DND-41 (cell line): Measurements from ENCODE around the gene TEC.

Source experiments
- ATAC-seq: fragments of 200-7000 bp; cut with Tn5 transposase; 3 replicates; pipeline ENCODE4 v1.9.1; 2021; ENCODE audit warnings: low read depth; ENCODE audit not compliant: insufficient read depth
- DNase-seq: peaks from one replicate; pipeline ENCODE4 v3.0.0-alpha.2; 2020
- H2AFZ ChIP-seq: 2 replicates; pipeline ENCODE4 v1.6.0; 2012; ENCODE audit warnings: low read depth, low read length
- H3K27ac ChIP-seq: 2 replicates; pipeline ENCODE4 v1.5.1; 2012; ENCODE audit warnings: low read length, inconsistent platforms
- H3K27me3 ChIP-seq: fragments of 200-600 bp; sonication (generic); 2 replicates; pipeline ENCODE4 v1.6.0; 2012; ENCODE audit warnings: low read length, mild to moderate bottlenecking, inconsistent platforms; ENCODE audit not compliant: insufficient read depth, poor library complexity
- H3K36me3 ChIP-seq: 2 replicates; pipeline ENCODE4 v1.5.1; 2012; ENCODE audit warnings: low read length, inconsistent platforms; ENCODE audit not compliant: insufficient read depth
- H3K4me1 ChIP-seq: 2 replicates; pipeline ENCODE4 v1.5.1; 2012; ENCODE audit warnings: mild to moderate bottlenecking, low read length; ENCODE audit not compliant: insufficient read depth
- H3K4me2 ChIP-seq: 2 replicates; pipeline ENCODE4 v1.6.0; 2012; ENCODE audit warnings: mild to moderate bottlenecking, moderate library complexity, low read length, inconsistent platforms; ENCODE audit not compliant: insufficient read depth
- H3K4me3 ChIP-seq, 2 experiments: fragments of 200-600 bp in 1 of 2; shearing (Covaris generic) in 1 of 2; 2 replicates each; pipeline ENCODE4 v1.5.1; 2012 to 2016; ENCODE audit warnings: inconsistent platforms in 2 of 2, low read length in 2 of 2, mild to moderate bottlenecking in 2 of 2, low read depth in 1 of 2, moderate library complexity in 1 of 2
- H3K79me2 ChIP-seq: 2 replicates; pipeline ENCODE4 v1.6.0; 2012; ENCODE audit warnings: low read length, inconsistent platforms; ENCODE audit not compliant: insufficient read depth
- H3K9ac ChIP-seq: 2 replicates; pipeline ENCODE4 v1.6.0; 2012; ENCODE audit warnings: low read depth, mild to moderate bottlenecking, inconsistent platforms, low read length, moderate library complexity
- H3K9me3 ChIP-seq: 2 replicates; pipeline ENCODE4 v1.5.1; 2012; ENCODE audit warnings: low read length, moderate library complexity, mild to moderate bottlenecking, inconsistent platforms; ENCODE audit not compliant: insufficient read depth, severe bottlenecking
- H4K20me1 ChIP-seq: 2 replicates; pipeline ENCODE4 v1.6.0; 2012; ENCODE audit warnings: low read length; ENCODE audit not compliant: insufficient read depth
- CTCF ChIP-seq: IDR thresholded peaks from 2 replicates; pipeline ENCODE4 v1.5.1; 2012; ENCODE audit warnings: borderline replicate concordance, low read length, moderate library complexity, mild to moderate bottlenecking; ENCODE audit not compliant: poor library complexity, severe bottlenecking; ENCODE audit errors: extremely low read depth
- EZH2 ChIP-seq: IDR thresholded peaks from 3 replicates; pipeline ENCODE4 v1.6.1; 2012; ENCODE audit warnings: borderline replicate concordance, low read depth, mild to moderate bottlenecking, moderate library complexity, low read length, inconsistent platforms; ENCODE audit not compliant: severe bottlenecking

TEC gene

GRCh38 chr4:48100256-48100655 lies 169.4 kb downstream of the TEC start:
- no peak for ATAC-seq
- Histone ChIP-seq H3K27ac (no peak overlapping the region), H3K27me3 (no peaks in the 10 kb centered on the region)

GRCh38 chr4:48095441-48095840 lies 174.2 kb downstream of the TEC start:
- H3K27me3 ChIP-seq = no peaks in the 10 kb centered on the region
- H4K20me1 ChIP-seq = no peaks in the 10 kb centered on the region
- TF ChIP-seq CTCF (no peak), EZH2 (no peak)
- no peak overlapping the region for H2AFZ ChIP-seq
- H3K9ac ChIP-seq = no peak overlapping the region
- ATAC-seq = no peak
- no peaks in the 10 kb centered on the region for H3K9me3 ChIP-seq
- no peaks in the 10 kb centered on the region for H3K79me2 ChIP-seq
- no peak overlapping the region for H3K4me3 ChIP-seq
- DNase-seq = no peak
- H3K27ac ChIP-seq = no peak overlapping the region
- H3K4me1 ChIP-seq = no peaks in the 10 kb centered on the region
- H3K36me3 ChIP-seq = no peaks in the 10 kb centered on the region
- H3K4me2 ChIP-seq = no peak overlapping the region

More at GRCh38 chr4:48100256-48100655, 169.4 kb downstream of the TEC start:
- no peak overlapping the region for H2AFZ ChIP-seq
- DNase-seq = no peak
- H3K4me2 ChIP-seq = no peak overlapping the region
- H3K9me3 ChIP-seq = no peaks in the 10 kb centered on the region
- H4K20me1 ChIP-seq = no peaks in the 10 kb centered on the region
- TF ChIP-seq EZH2 (no peak), CTCF (no peak)
- no peaks in the 10 kb centered on the region for H3K79me2 ChIP-seq
- H3K4me1 ChIP-seq = no peaks in the 10 kb centered on the region
- no peak overlapping the region for H3K9ac ChIP-seq
- H3K36me3 ChIP-seq = no peaks in the 10 kb centered on the region
- H3K4me3 ChIP-seq = no peak overlapping the region

- Histone ChIP-seq H3K4me3 (no peak overlapping the region), H3K9ac (no peak overlapping the region), H3K27me3 (no peaks in the 10 kb centered on the region), H2AFZ (no peak overlapping the region), H3K9me3 (no peaks in the 10 kb centered on the region), H3K36me3 (no peaks in the 10 kb centered on the region), H3K4me2 (no peak overlapping the region), H4K20me1 (no peaks in the 10 kb centered on the region), H3K4me1 (no peaks in the 10 kb centered on the region), H3K79me2 (no peaks in the 10 kb centered on the region), H3K27ac (no peak overlapping the region)
- no peak for DNase-seq
- ATAC-seq = no peak
- TF ChIP-seq CTCF = no peak
- TF ChIP-seq EZH2 = no peak
Measured at GRCh38 chr4:48093991-48094416, 175.6 kb downstream of the TEC start.

- no peaks in the 10 kb centered on the region for H3K4me1 ChIP-seq
- H3K36me3 ChIP-seq = no peaks in the 10 kb centered on the region
- no peak overlapping the region for H2AFZ ChIP-seq
- no peaks in the 10 kb centered on the region for H3K9me3 ChIP-seq
- ATAC-seq (no peak), DNase-seq (no peak)
- H4K20me1 ChIP-seq = no peaks in the 10 kb centered on the region
- H3K79me2 ChIP-seq = no peaks in the 10 kb centered on the region
- no peak overlapping the region for H3K4me2 ChIP-seq
- no peak for TF ChIP-seq EZH2
- TF ChIP-seq CTCF = no peak
- H3K27me3 ChIP-seq = no peaks in the 10 kb centered on the region
- no peak overlapping the region for H3K27ac ChIP-seq
- H3K9ac ChIP-seq = no peak overlapping the region
- H3K4me3 ChIP-seq = no peak overlapping the region
Measured at GRCh38 chr4:48090621-48091020, 179.0 kb downstream of the TEC start.
